K562 (cell line): Measurements from ENCODE around the gene TMEM126B.

ENCODE experiments used
- ADNP ChIP-seq: fragments of 200-800 bp; sonication (Bioruptor generic); IDR thresholded peaks from 2 replicates; pipeline ENCODE4 v1.6.1; 2016; ENCODE audit warnings: missing genetic modification characterization, missing compliant biosample characterization
- ERF ChIP-seq: fragments of 450-650 bp; formaldehyde crosslinking; IDR thresholded peaks from 2 replicates; pipeline ENCODE4 v1.4.0; 2020; ENCODE audit warnings: mild to moderate bottlenecking, mixed read lengths
- HDAC6 ChIP-seq: IDR thresholded peaks from 2 replicates; pipeline ENCODE4 v1.6.1; 2012; ENCODE audit warnings: low read depth, mild to moderate bottlenecking, control low read depth, inconsistent platforms, low read length, moderate library complexity
- JUN ChIP-seq, 2 experiments: sonication (generic) in 1 of 2; formaldehyde crosslinking in 1 of 2; IDR thresholded peaks; 2 replicates each; pipeline versions ENCODE4 v1.6.1 to v1.8.0; 2012 to 2022; ENCODE audit warnings: borderline replicate concordance in 2 of 2, mild to moderate bottlenecking in 2 of 2, improper control_type of control experiment in 1 of 2, low read depth in 1 of 2, low read length in 1 of 2, missing genetic modification reagents in 1 of 2
- POLR2A ChIP-seq: fragments of 450-650 bp; conservative IDR thresholded peaks from 2 replicates; pipeline ENCODE4 v1.6.1; 2016
- SNAPC5 ChIP-seq: fragments of 250-450 bp; sonication (Bioruptor Pico); IDR thresholded peaks from 2 replicates; pipeline ENCODE4 v1.8.0; 2021; ENCODE audit warnings: moderate library complexity, mild to moderate bottlenecking, inconsistent platforms

GRCh38 chr11:85643191-85643614, 14.8 kb downstream of the TMEM126B start:
- TF ChIP-seq JUN (IDR thresholded peaks at IDR 0.05; ENCODE audit: borderline replicate concordance, low read depth, low read length) (no peak), JUN (CRISPR knock-in tag; IDR thresholded peaks at IDR 0.05; ENCODE audit: borderline replicate concordance) (no peak), ERF (CRISPR knock-in tag) (no peak), POLR2A (no peak), SNAPC5 (CRISPR knock-in tag) (no peak), HDAC6 (no peak), ADNP (tag) (no peak)
